Astrocyte (in vitro differentiated cells and primary cell): ENCODE measurements around the gene TBCEL. TPM values are rescaled to one million over a fixed set of nuclear protein-coding genes. Genes with fewer than 3 reads are reported as not detected.

Experiments used
- DNase-seq: peaks from one replicate; pipeline ENCODE4 v3.0.0-alpha.2; 2010; ENCODE audit warnings: low read depth
- FAIRE-seq: peaks from 2 replicates; lab custom pipeline; 2011; peaks lifted over from hg19 to GRCh38; lab: Jason Lieb, UNC
- H2AFZ ChIP-seq: 2 replicates; pipeline ENCODE4 v1.6.0; 2012; ENCODE audit warnings: low read depth, low read length, inconsistent platforms
- H3K27ac ChIP-seq: 2 replicates; pipeline ENCODE4 v1.5.1; 2011; ENCODE audit warnings: low read depth, low read length, inconsistent platforms
- H3K27me3 ChIP-seq: 2 replicates; pipeline ENCODE4 v1.6.0; 2011; ENCODE audit warnings: low read length, inconsistent platforms; ENCODE audit not compliant: insufficient read depth
- H3K36me3 ChIP-seq: 2 replicates; pipeline ENCODE4 v1.5.1; 2011; ENCODE audit warnings: low read length, inconsistent platforms; ENCODE audit not compliant: insufficient read depth
- H3K4me1 ChIP-seq: 2 replicates; pipeline ENCODE4 v1.5.1; 2011; ENCODE audit warnings: low read length, inconsistent platforms; ENCODE audit not compliant: insufficient read depth
- H3K4me2 ChIP-seq: 2 replicates; pipeline ENCODE4 v1.6.0; 2012; ENCODE audit warnings: low read length, inconsistent platforms
- H3K4me3 ChIP-seq: 2 replicates; pipeline ENCODE4 v1.5.1; 2011; ENCODE audit warnings: low read depth, mild to moderate bottlenecking, low read length, inconsistent platforms; ENCODE audit not compliant: insufficient read depth
- H3K79me2 ChIP-seq: 2 replicates; pipeline ENCODE4 v1.6.0; 2012; ENCODE audit warnings: mild to moderate bottlenecking, low read length, inconsistent platforms; ENCODE audit not compliant: insufficient read depth
- H3K9ac ChIP-seq: 2 replicates; pipeline ENCODE4 v1.6.0; 2012; ENCODE audit warnings: mild to moderate bottlenecking, low read length, inconsistent platforms
- H3K9me3 ChIP-seq: 2 replicates; pipeline ENCODE4 v1.5.1; 2012; ENCODE audit warnings: low read depth, mild to moderate bottlenecking, low read length, inconsistent platforms; ENCODE audit not compliant: insufficient read depth
- H4K20me1 ChIP-seq: 2 replicates; pipeline ENCODE4 v1.6.0; 2012; ENCODE audit warnings: low read length, inconsistent platforms; ENCODE audit not compliant: insufficient read depth
- H3K27ac Mint-ChIP-seq: one replicate; pipeline ENCODE4 v1.8.0; 2021; ENCODE audit warnings: mild to moderate bottlenecking, mixed read lengths; ENCODE audit not compliant: unreplicated experiment
- H3K27me3 Mint-ChIP-seq: one replicate; pipeline ENCODE4 v1.8.0; 2021; ENCODE audit warnings: low read depth, mixed read lengths; ENCODE audit not compliant: unreplicated experiment
- H3K36me3 Mint-ChIP-seq: one replicate; pipeline ENCODE4 v1.8.0; 2021; ENCODE audit warnings: low read depth, mixed read lengths; ENCODE audit not compliant: unreplicated experiment
- H3K4me1 Mint-ChIP-seq: one replicate; pipeline ENCODE4 v1.8.0; 2021; ENCODE audit warnings: low read depth, mixed read lengths; ENCODE audit not compliant: unreplicated experiment
- H3K4me3 Mint-ChIP-seq: one replicate; pipeline ENCODE4 v1.8.0; 2021; ENCODE audit warnings: mild to moderate bottlenecking, moderate library complexity, mixed read lengths; ENCODE audit not compliant: unreplicated experiment
- H3K9me3 Mint-ChIP-seq: one replicate; pipeline ENCODE4 v1.8.0; 2021; ENCODE audit warnings: mild to moderate bottlenecking, mixed read lengths; ENCODE audit not compliant: unreplicated experiment
- CTCF ChIP-seq: IDR thresholded peaks from 2 replicates; pipeline ENCODE4 v1.5.1; 2011; ENCODE audit warnings: low read depth, mild to moderate bottlenecking, inconsistent platforms, low read length, moderate library complexity; ENCODE audit not compliant: insufficient read depth
- EZH2 ChIP-seq: IDR thresholded peaks from 2 replicates; pipeline ENCODE4 v1.6.1; 2012; ENCODE audit warnings: mild to moderate bottlenecking, low read length, inconsistent platforms; ENCODE audit not compliant: insufficient read depth
- total RNA-seq: library from RNA; stranded (reverse); gene quantifications from 2 replicates; pipeline ENCODE4 v1.2.1, GENCODE V29; 2021

TBCEL gene
- total RNA-seq, 1 donor from 2014 or later, result 25.9 TPM

- Histone ChIP-seq H3K4me3 (no peak overlapping the region), H3K4me2 (no peak overlapping the region), H3K79me2 (peaks cover 67% of the 10 kb centered on the region), H3K4me1 (no peaks in the 10 kb centered on the region), H4K20me1 (peaks cover 56% of the 10 kb centered on the region), H3K27ac (no peak overlapping the region), H3K27me3 (no peaks in the 10 kb centered on the region), H2AFZ (no peak overlapping the region), H3K9ac (no peak overlapping the region), H3K9me3 (no peaks in the 10 kb centered on the region), H3K36me3 (no peaks in the 10 kb centered on the region)
- TF ChIP-seq EZH2 (no peak), CTCF (no peak)
- Mint-ChIP-seq H3K9me3 (no peaks in the 10 kb centered on the region), H3K27me3 (no peaks in the 10 kb centered on the region), H3K4me3 (no peak overlapping the region), H3K27ac (no peak overlapping the region), H3K4me1 (peaks cover 19% of the 10 kb centered on the region), H3K36me3 (no peaks in the 10 kb centered on the region)
- FAIRE-seq, result no peak
- no peak for DNase-seq
Measured at GRCh38 chr11:121032546-121032945, 8.6 kb downstream of the TBCEL start.

GRCh38 chr11:121033635-121034034, 9.7 kb downstream of the TBCEL start:
- FAIRE-seq, result peak; percentile 9
- Histone ChIP-seq H3K4me2 (no peak overlapping the region), H3K27ac (no peak overlapping the region), H3K36me3 (no peaks in the 10 kb centered on the region), H2AFZ (no peak overlapping the region), H3K4me1 (no peaks in the 10 kb centered on the region), H3K9ac (no peak overlapping the region), H3K9me3 (no peaks in the 10 kb centered on the region), H3K79me2 (peaks cover 62% of the 10 kb centered on the region), H4K20me1 (peaks cover 55% of the 10 kb centered on the region), H3K27me3 (no peaks in the 10 kb centered on the region), H3K4me3 (no peak overlapping the region)
- Mint-ChIP-seq H3K27me3 (no peaks in the 10 kb centered on the region), H3K4me1 (peaks cover 20% of the 10 kb centered on the region), H3K9me3 (no peaks in the 10 kb centered on the region), H3K36me3 (no peaks in the 10 kb centered on the region), H3K27ac (no peak overlapping the region), H3K4me3 (no peak overlapping the region)
- no peak for TF ChIP-seq CTCF
- no peak for TF ChIP-seq EZH2
- no peak for DNase-seq

GRCh38 chr11:121035169-121035755, 11.4 kb downstream of the TBCEL start:
- peaks cover 52% of the 10 kb centered on the region for H3K79me2 ChIP-seq
- H2AFZ ChIP-seq, result no peak overlapping the region
- Mint-ChIP-seq H3K9me3 (no peaks in the 10 kb centered on the region), H3K4me1 (peaks cover 22% of the 10 kb centered on the region), H3K4me3 (no peak overlapping the region), H3K27ac (no peak overlapping the region), H3K36me3 (no peaks in the 10 kb centered on the region), H3K27me3 (no peaks in the 10 kb centered on the region)
- DNase-seq (no peak), FAIRE-seq (peak; percentile 43)
- H3K36me3 ChIP-seq, result no peaks in the 10 kb centered on the region
- H4K20me1 ChIP-seq, result peaks cover 56% of the 10 kb centered on the region
- no peak overlapping the region for H3K4me2 ChIP-seq
- no peaks in the 10 kb centered on the region for H3K9me3 ChIP-seq
- TF ChIP-seq CTCF (no peak), EZH2 (no peak)
- H3K9ac ChIP-seq, result no peak overlapping the region
- no peaks in the 10 kb centered on the region for H3K4me1 ChIP-seq
- no peak overlapping the region for H3K27ac ChIP-seq
- H3K4me3 ChIP-seq, result no peak overlapping the region
- H3K27me3 ChIP-seq, result no peaks in the 10 kb centered on the region
